ENCODE data around the gene ACTL10.

GRCh38 chr20:33629979-33630378 lies 36.8 kb upstream of the ACTL10 start:
- TF ChIP-seq TAF1 (IDR thresholded peaks at IDR 0.05; ENCODE audit: borderline replicate concordance, insufficient read depth, low read length) (no peak), POLR2AphosphoS5 (IDR thresholded peaks at IDR 0.05; ENCODE audit: low read depth, low read length) (no peak), REST (IDR thresholded peaks at IDR 0.05; ENCODE audit: insufficient read depth in 1 of 2, low read depth in 2 of 2, low read length in 2 of 2) (no peak), FOXP2 (optimal IDR thresholded peaks at IDR 0.05; ENCODE audit: borderline replicate concordance, extremely low read depth, extremely low read length, insufficient read depth) (no peak), SIN3A (IDR thresholded peaks at IDR 0.05; ENCODE audit: borderline replicate concordance, insufficient read depth, low read length) (no peak)
